Putamen (tissue), 1 donor: ENCODE measurements around the gene NOVA1.

Source experiments
- DNase-seq: peaks from one replicate; pipeline ENCODE4 v3.0.0-alpha.2; 2016; ENCODE audit warnings: low spot score

NOVA1 gene

DNA sequence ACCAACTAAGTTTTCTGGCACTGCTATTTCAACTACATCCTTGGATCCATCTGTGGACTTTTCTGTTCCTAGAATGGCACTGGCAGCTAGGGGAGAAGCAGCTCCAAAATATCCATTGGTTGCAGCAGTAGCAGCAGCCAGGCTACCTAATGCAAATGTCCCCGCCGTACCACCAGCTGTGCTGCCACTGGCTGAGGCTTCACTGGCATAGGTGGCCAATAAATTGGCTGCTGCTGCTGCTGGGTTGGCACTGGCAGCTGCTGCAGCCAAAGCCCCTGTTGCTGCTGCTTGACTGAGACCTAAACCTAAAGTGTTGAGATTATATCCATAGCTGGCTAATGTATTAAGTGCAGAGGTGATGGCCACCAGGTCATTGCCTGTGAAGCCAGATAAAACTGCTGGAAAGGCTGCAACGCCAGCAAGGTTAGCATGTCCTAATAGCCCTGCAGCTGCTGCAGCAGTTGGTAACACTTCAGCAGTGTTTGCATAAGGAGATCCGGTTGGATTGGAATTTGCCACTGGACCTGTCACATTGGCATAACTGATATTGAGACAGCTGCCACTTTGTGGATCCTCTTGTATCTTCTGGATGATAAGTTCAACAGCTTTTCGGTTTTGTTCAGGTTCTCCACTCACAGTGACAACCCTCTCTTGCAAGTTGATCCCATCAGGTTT, 149.5 kb downstream of the NOVA1 start:
- DNase-seq: no peak

GRCh38 chr14:26444822-26445221, 153.0 kb downstream of the NOVA1 start:
- no peak for DNase-seq

DNA sequence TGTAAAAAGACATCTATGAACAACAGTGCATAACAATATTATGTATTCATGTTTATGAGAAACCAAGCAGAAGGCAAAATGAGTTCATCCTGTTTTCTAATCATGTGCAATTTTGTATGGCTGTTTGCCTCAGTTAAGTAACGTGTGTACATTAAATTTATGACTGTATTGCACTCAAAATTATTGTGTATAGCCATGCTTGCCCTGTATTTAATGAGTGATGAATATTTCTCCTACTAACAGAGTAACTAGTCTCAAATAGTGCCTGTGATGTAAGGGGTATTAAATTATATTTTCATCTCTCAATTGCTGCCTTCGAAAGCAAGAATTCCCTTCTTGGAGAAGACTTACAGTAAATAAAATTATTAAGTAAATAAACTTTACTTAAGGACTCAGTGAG, 154.2 kb downstream of the NOVA1 start:
- DNase-seq: no peak

- no peak for DNase-seq
These were observed 168.6 kb downstream of the NOVA1 start for GRCh38 chr14:26429205-26429604.

- no peak for DNase-seq
These were observed 170.7 kb downstream of the NOVA1 start for GRCh38 chr14:26427097-26427496.

GRCh38 chr14:26424537-26424936, 173.3 kb downstream of the NOVA1 start:
- no peak for DNase-seq

DNA sequence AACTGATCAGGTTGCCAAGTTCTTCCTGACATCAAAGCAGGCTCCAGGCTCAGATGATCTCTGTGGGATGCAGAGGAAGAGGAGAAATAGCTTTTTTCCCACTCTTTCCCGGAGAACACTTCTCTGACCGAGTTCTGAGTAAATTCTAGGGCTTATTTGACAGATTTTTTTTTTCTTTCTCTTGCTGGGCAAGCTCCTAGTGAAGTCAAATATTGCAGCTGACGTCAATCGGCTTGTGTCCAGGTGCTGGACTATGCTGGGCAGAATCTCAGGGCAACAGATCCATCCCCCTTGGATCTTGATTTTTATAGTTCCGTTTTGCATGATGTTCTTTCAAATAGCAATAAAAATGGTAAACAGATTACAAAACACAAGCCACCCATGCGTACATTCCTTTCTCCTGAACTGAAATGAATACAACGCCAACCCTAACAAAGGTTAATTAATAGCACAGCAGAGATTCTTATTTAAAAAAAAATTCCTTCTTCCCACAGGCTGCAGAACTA, 182.2 kb downstream of the NOVA1 start:
- peak; percentile 15 for DNase-seq

DNA sequence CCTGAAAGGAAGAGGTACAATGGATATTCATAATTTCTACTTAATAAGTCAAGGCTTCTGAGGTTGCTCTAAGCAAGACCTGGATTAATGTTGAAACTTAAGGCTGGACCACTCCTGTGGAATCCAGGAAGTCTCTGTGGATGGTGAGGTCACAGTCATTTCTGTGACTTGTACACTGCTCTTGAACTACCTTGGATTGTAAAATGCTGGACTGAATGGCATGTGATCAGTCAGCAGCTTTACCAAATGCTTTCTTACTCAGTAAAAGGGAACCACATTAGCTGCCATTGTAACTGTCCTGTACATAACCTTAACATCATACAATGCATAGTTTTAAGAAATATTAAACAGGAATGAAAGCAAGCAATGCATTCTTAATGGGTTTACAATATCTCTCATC, 182.9 kb downstream of the NOVA1 start:
- no peak for DNase-seq

DNA sequence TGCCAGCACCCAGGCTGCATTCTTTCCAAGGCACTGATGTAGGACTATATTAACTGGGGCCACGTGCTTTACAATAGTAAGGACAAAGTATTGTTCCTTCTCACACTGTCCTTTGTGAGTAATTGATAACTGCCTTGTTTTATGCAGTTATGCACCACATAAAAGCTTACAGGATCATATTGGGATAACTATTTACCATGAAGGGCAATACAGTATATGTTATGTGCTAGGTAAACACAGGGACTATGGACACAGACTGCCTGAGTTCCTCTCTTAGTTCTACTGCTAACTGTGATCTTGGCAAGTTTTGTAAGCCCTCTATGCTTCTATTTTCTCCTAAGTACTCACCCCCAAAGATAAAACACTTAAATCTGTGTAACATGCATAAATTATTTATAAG, 183.7 kb downstream of the NOVA1 start:
- DNase-seq: no peak

DNA sequence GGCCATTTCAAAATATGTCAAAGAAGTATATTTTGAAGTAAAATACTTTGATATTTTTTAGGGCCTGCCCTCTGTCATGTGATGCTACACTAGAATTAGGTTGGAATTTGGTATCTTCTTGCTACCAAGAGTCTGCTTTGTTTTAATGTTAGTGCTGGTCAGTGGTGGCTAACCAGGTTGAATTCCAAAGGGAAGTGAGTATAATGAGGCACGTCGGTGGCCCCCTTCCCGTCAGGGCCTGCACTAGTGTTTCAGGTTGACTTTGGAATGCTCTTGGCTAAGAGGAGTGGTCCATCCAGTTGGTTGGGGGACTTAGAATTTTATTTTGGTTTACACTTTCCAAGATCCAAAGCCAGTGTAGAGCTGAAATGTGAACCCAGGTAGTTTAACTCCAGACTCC, 185.4 kb downstream of the NOVA1 start:
- DNase-seq: no peak

- DNase-seq: no peak
These were observed 187.6 kb downstream of the NOVA1 start for GRCh38 chr14:26410189-26410685.

DNA sequence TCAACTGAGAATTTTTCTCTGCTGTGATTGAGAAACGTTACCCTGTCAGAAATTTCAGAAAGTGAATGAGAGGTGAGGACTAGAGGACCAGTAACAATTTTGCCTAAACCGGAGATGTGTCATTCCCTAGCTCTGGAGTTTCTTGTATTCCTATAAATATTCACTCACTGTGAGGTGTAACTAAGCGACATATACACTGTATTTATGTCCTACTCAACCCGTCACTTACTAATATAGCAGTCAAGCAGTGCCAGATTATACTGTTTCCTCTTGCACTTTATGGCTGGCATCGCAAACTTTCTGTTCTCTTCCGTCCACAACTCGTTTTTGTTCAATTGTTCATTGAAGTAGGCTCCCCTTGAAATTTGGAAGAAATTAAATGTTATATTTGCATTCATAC, 192.9 kb downstream of the NOVA1 start:
- DNase-seq: no peak

GRCh38 chr14:26403760-26404159, 194.1 kb downstream of the NOVA1 start:
- no peak for DNase-seq

DNA sequence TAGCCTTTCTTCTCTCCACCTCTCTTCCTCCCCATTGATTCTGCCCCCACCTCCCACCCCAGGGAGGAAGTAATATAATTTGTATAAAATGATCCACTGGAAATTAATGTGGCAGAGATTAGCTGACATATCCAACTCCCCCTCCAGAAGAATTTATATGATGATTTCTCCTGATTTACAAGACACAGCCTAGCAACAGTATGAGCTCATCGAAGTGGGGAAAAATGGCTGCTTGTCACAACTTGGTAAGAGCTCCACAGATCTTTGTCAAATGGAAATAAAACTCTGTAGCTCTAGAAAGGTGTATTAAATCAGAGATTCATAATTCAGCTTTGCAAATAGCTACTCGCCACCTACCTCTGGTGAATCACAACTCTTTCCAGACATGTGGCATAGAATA, 195.7 kb downstream of the NOVA1 start:
- peak; percentile 73 for DNase-seq

- DNase-seq: peak; percentile 40
These were observed 196.5 kb downstream of the NOVA1 start for GRCh38 chr14:26401179-26401968.

GRCh38 chr14:26400373-26400772, 197.5 kb downstream of the NOVA1 start:
- DNase-seq: no peak

DNA sequence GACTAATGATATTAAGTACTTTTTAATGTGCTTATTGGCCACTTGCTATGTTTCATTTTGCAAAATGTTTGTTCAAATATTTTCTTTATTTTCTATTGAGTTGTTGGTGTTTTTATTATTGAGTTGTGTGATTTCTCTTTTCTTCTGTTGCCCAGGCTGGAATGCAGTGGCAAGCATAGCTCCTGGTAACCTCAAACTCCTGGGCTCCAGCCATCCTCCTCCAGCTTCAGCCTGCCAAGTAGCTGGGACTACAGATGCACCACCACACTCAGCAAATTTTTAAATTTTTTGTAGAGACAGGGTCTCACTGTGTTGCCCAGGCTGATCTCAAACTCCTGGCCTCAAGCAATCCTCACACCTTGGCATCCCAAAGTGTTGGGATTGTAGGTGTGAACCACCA, 199.2 kb downstream of the NOVA1 start:
- DNase-seq: no peak
